ENCODE results near the gene OR51A2.

GRCh38 chr11:4947505-4947904 lies 8.0 kb downstream of the OR51A2 start, which contains the start of gene OR51A4:
- TF ChIP-seq TAF1 (IDR thresholded peaks at IDR 0.05; ENCODE audit: borderline replicate concordance, insufficient read depth, low read length) (no peak), REST (IDR thresholded peaks at IDR 0.05; ENCODE audit: insufficient read depth in 1 of 2, low read depth in 2 of 2, low read length in 2 of 2) (no peak), FOXP2 (optimal IDR thresholded peaks at IDR 0.05; ENCODE audit: borderline replicate concordance, extremely low read depth, extremely low read length, insufficient read depth) (no peak), POLR2AphosphoS5 (IDR thresholded peaks at IDR 0.05; ENCODE audit: low read depth, low read length) (no peak)
